SU-DHL-6 (cell line): ENCODE measurements around the gene KCTD17.

Source experiments
- CTCF ChIP-seq: fragments of 200-600 bp; sonication (generic); IDR thresholded peaks from one replicate; pipeline ENCODE4 v1.5.1; 2017; ENCODE audit warnings: antibody characterized with exemption, mild to moderate bottlenecking, low read length, moderate library complexity; ENCODE audit not compliant: insufficient read depth, poor library complexity, severe bottlenecking
- EZH2phosphoT487 ChIP-seq: fragments of 200-600 bp; sonication (generic), shearing (Covaris generic); conservative IDR thresholded peaks from 2 replicates; pipeline ENCODE4 v1.6.1; 2018; ENCODE audit warnings: mild to moderate bottlenecking, antibody characterized with exemption, low read length, moderate library complexity, mixed read lengths

- TF ChIP-seq CTCF (no peak), EZH2phosphoT487 (no peak)
These were observed 22.6 kb upstream of the KCTD17 start for GRCh38 chr22:37028692-37029674.
